Tibial artery (tissue), 4 donors: ENCODE measurements around the gene NPAS3.

Experiments
- DNase-seq, 2 donors: peaks; one replicate each; pipeline ENCODE4 v3.0.0-alpha.2; 2019
- H3K27ac ChIP-seq, 2 donors: fragments of 200-600 bp; sonication (generic) in 1 of 2; 1 replicate in 1 of 2; 2 replicates in 1 of 2; pipeline ENCODE4 v1.5.1; 2018 to 2019; ENCODE audit warnings: mild to moderate bottlenecking in 1 of 2
- H3K27me3 ChIP-seq, 2 donors: fragments of 200-600 bp; sonication (generic) in 1 of 2; one replicate each; pipeline versions ENCODE4 v1.5.1 to v1.6.0; 2016 to 2019
- H3K36me3 ChIP-seq, 3 donors: fragments of 200-600 bp; sonication (generic) in 2 of 3; one replicate each; pipeline ENCODE4 v1.5.1; 2016 to 2019; ENCODE audit warnings: mild to moderate bottlenecking in 2 of 3
- H3K4me1 ChIP-seq, 4 donors: fragments of 200-600 bp; sonication (generic) in 2 of 4; 1 replicate in 3 of 4; 2 replicates in 1 of 4; pipeline ENCODE4 v1.5.1; 2016 to 2019
- H3K4me3 ChIP-seq, 2 donors: fragments of 200-600 bp; sonication (generic) in 1 of 2; 1 replicate in 1 of 2; 2 replicates in 1 of 2; pipeline ENCODE4 v1.5.1; 2018 to 2019; ENCODE audit warnings: mild to moderate bottlenecking in 2 of 2
- H3K9me3 ChIP-seq, 3 donors: fragments of 200-600 bp; sonication (generic) in 1 of 3; one replicate each; pipeline ENCODE4 v1.5.1; 2016 to 2019
- intact Hi-C: fragments of 100-400 bp; cut with DNase I; formaldehyde crosslinking; loops from one replicate; pipeline ENCODE4 v1.15.0; 2023; ENCODE audit warnings: low total_unique reads
- TF ChIP-seq, protein P1 (sequence below), 2 experiments: fragments of 200-600 bp in 1 of 2; fragments of 450-650 bp in 1 of 2; IDR thresholded peaks; one replicate each; pipeline ENCODE4 v1.5.1; 2017 to 2019; ENCODE audit warnings: antibody characterized with exemption in 2 of 2, mild to moderate bottlenecking in 1 of 2, moderate library complexity in 1 of 2

Gene NPAS3

DNA sequence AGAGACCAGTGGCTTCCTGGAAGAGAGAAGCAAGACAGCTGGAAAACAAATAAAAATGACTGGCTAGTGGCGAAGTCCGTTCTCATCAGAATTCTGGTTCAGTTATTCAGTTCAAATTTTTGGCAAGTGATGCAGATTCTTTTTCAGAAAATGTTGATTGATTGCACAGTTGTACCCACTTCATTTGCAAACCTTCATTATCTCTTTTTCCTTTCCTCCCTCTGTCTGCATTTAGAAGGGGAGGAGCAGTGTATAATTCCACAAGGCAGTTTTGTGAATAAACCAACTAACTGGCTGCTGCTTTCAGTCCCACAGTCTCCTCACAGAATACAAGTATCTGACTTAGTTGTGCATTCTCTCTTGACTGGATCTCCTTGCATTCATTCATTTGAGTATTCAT is 417.5 kb downstream of the NPAS3 start:
- TF ChIP-seq, protein P1, sequence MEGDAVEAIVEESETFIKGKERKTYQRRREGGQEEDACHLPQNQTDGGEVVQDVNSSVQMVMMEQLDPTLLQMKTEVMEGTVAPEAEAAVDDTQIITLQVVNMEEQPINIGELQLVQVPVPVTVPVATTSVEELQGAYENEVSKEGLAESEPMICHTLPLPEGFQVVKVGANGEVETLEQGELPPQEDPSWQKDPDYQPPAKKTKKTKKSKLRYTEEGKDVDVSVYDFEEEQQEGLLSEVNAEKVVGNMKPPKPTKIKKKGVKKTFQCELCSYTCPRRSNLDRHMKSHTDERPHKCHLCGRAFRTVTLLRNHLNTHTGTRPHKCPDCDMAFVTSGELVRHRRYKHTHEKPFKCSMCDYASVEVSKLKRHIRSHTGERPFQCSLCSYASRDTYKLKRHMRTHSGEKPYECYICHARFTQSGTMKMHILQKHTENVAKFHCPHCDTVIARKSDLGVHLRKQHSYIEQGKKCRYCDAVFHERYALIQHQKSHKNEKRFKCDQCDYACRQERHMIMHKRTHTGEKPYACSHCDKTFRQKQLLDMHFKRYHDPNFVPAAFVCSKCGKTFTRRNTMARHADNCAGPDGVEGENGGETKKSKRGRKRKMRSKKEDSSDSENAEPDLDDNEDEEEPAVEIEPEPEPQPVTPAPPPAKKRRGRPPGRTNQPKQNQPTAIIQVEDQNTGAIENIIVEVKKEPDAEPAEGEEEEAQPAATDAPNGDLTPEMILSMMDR (IDR thresholded peaks at IDR 0.05), result no peak
- intact Hi-C loops, result no loop called here
- Histone ChIP-seq H3K27ac (no peak overlapping the region), H3K36me3 (no peaks in the 10 kb centered on the region), H3K4me1 (peaks cover 0 to 9% (median 3%) of the 10 kb centered on the region in 4 donors), H3K9me3 (no peaks in the 10 kb centered on the region), H3K27me3 (no peaks in the 10 kb centered on the region), H3K4me3 (no peak overlapping the region)
- DNase-seq, result no peak

DNA sequence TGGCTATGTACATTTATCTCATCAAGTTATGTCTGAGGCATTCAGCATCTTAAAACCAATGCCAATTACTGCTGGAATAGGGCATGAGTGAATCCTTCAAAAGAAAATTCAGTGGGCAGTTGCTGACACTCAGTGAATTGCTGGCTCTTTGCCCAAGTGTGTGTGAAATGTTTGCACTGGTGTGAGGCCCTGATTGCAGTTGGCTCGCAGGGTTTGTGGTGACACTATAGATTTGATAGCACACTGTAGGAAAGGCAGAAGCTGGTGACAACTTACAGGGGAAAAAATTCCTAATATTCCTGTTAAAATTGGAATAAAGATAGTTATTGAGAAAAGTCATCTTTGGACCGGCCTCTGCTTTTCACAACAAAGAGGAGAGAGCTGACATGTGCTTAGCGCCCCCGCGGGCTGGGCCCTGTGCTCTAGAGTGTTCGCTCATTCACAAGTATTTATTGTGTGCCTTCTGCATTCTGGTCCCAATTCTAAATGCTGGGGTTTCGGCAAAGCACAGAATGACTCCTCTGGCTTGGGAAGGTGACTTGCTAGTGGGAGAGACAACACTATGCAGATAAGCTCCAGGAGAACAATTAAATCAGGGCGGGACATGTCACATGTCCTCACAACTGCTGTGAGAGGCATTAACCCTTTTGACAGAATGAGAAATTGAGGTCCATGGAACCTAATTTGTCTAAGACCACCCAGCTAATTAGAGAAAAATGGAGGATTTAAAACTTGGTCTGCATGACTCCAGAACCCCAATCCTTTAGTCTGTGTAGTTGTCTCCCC is 418.7 kb downstream of the NPAS3 start:
- no peak for DNase-seq
- Histone ChIP-seq H3K27ac (no peak overlapping the region), H3K4me1 (peaks cover 0 to 9% (median 3%) of the 10 kb centered on the region in 4 donors), H3K27me3 (no peaks in the 10 kb centered on the region), H3K4me3 (no peak overlapping the region), H3K9me3 (no peaks in the 10 kb centered on the region), H3K36me3 (no peaks in the 10 kb centered on the region)
- intact Hi-C loops, result no loop called here
- TF ChIP-seq, protein P1 (IDR thresholded peaks at IDR 0.05), result no peak

DNA sequence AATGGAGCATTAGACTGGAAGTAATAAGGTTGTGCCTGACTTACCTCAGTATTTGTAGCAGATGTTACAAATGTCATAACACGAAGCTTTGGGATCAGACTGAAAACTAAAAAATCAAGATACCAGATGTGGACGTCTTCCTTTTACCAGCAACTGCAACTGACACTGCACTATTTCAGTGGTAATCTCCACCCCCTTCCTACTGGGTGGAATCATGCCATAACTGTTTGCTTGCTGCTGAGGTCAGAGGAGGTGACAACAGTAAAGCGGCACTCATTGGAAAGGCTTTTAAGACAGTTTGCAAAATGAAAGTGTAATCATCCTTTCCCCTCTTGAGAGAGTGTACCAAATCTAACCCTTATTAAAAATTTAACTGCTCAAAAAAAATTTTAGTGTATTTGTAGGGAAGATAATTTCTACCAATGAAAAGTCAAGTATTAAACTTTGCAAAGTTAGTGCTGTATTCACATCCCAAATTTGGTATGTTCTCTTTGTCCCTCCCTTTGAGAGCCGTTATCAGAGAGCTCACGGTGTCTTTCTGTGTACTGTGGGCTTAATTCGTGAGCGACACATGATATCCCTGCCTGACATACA is 420.7 kb downstream of the NPAS3 start:
- no peaks in the 10 kb centered on the region for H3K4me1 ChIP-seq
- no peak overlapping the region for H3K27ac ChIP-seq
- no peaks in the 10 kb centered on the region for H3K9me3 ChIP-seq
- no peak overlapping the region for H3K4me3 ChIP-seq
- no peak for DNase-seq
- TF ChIP-seq, protein P1 (IDR thresholded peaks at IDR 0.05), result no peak
- no peaks in the 10 kb centered on the region for H3K27me3 ChIP-seq
- intact Hi-C loops, result no loop called here
- no peaks in the 10 kb centered on the region for H3K36me3 ChIP-seq

DNA sequence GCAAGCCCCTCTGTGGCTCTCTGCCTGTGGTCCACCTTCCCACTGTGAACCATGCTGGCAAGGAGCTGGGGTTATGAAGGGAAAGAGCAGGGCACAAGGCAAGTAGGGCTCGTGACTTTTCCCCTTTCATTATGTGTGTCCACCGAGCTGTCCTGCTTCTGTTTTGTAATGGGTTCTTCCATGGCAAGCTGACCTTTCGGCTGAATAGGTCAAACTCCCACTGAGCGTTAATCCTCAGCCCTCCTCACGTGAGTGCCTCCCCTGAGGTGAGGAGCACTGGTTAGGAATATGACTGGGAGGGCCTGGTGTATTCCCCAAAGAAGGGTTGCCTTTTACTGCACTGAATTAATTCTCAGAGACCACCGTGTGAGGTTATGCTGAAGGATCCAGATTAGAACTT is 424.3 kb downstream of the NPAS3 start:
- no peaks in the 10 kb centered on the region for H3K27me3 ChIP-seq
- DNase-seq, result no peak
- no peaks in the 10 kb centered on the region for H3K36me3 ChIP-seq
- no peak overlapping the region for H3K4me3 ChIP-seq
- TF ChIP-seq, protein P1 (IDR thresholded peaks at IDR 0.05), result no peak
- no peaks in the 10 kb centered on the region for H3K9me3 ChIP-seq
- H3K27ac ChIP-seq, result no peak overlapping the region
- no peaks in the 10 kb centered on the region for H3K4me1 ChIP-seq
- intact Hi-C loops, result no loop called here

DNA sequence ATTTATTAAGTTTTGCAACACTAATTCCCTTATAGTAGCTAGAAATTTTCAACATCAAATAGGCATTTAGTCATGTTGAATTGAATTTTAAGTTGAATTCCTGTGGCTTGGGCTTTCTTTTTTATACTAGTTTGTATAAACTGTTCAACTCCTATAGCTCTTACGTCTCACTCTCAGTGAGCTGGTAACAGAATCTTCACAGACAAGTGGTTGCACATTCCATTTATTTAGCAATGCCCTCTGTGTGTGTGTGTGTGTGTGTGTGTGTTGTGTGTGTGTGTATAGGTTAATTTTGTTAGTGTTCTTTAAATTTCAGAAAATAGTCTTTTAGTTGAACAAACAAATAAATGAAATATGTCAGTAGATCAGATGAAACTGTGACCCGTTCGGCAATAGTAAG is 425.0 kb downstream of the NPAS3 start:
- intact Hi-C loops, result no loop called here
- Histone ChIP-seq H3K36me3 (no peaks in the 10 kb centered on the region), H3K4me3 (no peak overlapping the region), H3K27me3 (no peaks in the 10 kb centered on the region), H3K9me3 (no peaks in the 10 kb centered on the region), H3K27ac (no peak overlapping the region), H3K4me1 (no peaks in the 10 kb centered on the region)
- TF ChIP-seq, protein P1 (IDR thresholded peaks at IDR 0.05), result no peak
- no peak for DNase-seq
